Measurements from ENCODE around the gene ENOX2. TPM values are rescaled to one million over a fixed set of nuclear protein-coding genes. Genes with fewer than 3 reads are reported as not detected.

ENOX2 gene
- total and polyA plus RNA-seq, 2 of the 13 experiments (the other 11 are each of a cell fraction or from before 2014, with no cell fraction given) = 5.9 to 8.5 TPM

DNA sequence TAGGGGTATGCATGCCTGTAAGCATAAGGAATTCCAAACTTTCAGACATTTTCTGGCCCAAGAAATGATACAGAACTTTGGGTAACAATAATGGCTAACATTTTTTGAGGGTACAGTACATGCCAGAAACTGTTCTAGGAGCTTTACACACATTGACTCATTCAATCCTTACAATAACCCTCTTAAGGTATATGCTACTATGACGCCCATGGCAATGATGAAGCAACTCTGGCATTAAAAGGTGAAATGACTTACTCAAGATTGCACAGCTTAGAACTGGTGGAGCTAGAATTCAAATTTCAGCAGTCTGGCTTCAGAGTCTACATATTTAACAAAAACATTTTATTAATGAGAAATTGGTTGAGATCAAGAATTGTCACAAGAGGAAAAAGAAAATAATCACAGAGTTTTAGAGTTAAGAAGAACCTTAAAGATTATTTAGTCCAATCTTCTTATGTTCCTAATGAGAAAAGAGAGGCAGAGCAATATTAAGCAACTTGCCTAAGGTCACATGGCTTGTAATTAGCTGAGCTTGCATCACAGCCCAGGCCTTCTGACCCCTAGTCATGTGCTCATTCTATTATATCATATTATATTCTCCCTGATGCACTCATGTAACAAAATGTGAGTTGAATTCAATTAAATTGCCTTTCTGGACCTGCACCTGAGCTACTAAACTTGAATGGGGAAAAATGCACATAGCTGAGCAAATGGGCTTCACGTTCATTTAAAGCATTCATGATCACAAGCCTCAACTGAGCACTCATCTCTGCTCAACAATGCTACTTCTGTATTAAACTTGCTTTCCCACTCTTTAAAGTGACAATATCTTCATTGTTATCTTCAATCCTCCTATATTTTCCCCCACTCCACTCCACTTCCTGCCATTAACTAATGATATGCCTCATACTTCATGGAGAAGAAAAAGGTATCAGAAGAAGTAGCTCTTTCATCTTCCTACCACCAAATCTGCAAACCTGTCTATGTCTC, 73.2 kb downstream of the ENOX2 start (continued):
- TF ChIP-seq, protein P1, sequence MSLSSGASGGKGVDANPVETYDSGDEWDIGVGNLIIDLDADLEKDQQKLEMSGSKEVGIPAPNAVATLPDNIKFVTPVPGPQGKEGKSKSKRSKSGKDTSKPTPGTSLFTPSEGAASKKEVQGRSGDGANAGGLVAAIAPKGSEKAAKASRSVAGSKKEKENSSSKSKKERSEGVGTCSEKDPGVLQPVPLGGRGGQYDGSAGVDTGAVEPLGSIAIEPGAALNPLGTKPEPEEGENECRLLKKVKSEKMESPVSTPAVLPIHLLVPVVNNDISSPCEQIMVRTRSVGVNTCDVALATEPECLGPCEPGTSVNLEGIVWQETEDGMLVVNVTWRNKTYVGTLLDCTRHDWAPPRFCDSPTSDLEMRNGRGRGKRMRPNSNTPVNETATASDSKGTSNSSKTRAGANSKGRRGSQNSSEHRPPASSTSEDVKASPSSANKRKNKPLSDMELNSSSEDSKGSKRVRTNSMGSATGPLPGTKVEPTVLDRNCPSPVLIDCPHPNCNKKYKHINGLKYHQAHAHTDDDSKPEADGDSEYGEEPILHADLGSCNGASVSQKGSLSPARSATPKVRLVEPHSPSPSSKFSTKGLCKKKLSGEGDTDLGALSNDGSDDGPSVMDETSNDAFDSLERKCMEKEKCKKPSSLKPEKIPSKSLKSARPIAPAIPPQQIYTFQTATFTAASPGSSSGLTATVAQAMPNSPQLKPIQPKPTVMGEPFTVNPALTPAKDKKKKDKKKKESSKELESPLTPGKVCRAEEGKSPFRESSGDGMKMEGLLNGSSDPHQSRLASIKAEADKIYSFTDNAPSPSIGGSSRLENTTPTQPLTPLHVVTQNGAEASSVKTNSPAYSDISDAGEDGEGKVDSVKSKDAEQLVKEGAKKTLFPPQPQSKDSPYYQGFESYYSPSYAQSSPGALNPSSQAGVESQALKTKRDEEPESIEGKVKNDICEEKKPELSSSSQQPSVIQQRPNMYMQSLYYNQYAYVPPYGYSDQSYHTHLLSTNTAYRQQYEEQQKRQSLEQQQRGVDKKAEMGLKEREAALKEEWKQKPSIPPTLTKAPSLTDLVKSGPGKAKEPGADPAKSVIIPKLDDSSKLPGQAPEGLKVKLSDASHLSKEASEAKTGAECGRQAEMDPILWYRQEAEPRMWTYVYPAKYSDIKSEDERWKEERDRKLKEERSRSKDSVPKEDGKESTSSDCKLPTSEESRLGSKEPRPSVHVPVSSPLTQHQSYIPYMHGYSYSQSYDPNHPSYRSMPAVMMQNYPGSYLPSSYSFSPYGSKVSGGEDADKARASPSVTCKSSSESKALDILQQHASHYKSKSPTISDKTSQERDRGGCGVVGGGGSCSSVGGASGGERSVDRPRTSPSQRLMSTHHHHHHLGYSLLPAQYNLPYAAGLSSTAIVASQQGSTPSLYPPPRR (CRISPR knock-in tag; IDR thresholded peaks at IDR 0.05; ENCODE audit: borderline replicate concordance) = no peak
- TF ChIP-seq ZNF460 (CRISPR knock-in tag; IDR thresholded peaks at IDR 0.05; ENCODE audit: borderline replicate concordance) = no peak
- TF ChIP-seq FOXP1 (IDR thresholded peaks at IDR 0.05) = no peak
- no peak for TF ChIP-seq FOXP1 (CRISPR knock-in tag; IDR thresholded peaks at IDR 0.05)

DNA sequence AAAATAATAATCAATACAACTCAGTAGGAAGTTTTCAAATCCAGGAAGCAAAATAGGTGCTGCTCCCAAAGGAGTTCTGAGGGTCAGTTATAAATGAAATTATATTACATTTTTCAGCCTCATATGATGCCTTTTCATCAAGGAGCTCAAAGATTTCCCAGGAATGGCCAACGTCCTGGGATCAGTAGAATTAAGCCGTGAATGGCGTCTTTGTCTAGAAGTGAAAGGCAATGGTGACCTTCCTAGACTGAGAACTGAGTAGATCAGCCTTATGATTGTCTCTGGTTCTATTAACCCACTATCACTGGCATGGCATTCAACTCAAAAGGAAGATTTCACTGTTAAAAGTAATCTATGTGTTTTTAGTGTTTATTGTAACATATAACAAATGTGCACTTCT, 74.4 kb downstream of the ENOX2 start:
- H3K36me3 ChIP-seq (replicated peaks in 1 of 2; ENCODE audit: control insufficient read depth in 1 of 2, insufficient read depth in 2 of 2, low read length in 2 of 2) = no peaks in the 10 kb centered on the region
- no peaks in the 10 kb centered on the region for H3K79me2 ChIP-seq (ENCODE audit: insufficient read depth, low read length)
- 63% methylated on average over 3 of the region's 3 CpGs for WGBS (ENCODE audit: low lambda C conversion rate)
- no peaks in the 10 kb centered on the region for H3K27me3 ChIP-seq (ENCODE audit: control insufficient read depth in 1 of 2, insufficient read depth in 2 of 2, low read length in 2 of 2)
- H3K4me3 ChIP-seq (replicated peaks in 1 of 3; ENCODE audit: insufficient read depth in 1 of 3, low read depth in 2 of 3, low read length in 3 of 3) = no peak overlapping the region
- H4K20me1 ChIP-seq (ENCODE audit: insufficient read depth, low read length) = no peaks in the 10 kb centered on the region
- POLR2A ChIA-PET = no interaction called here
- H3K9ac ChIP-seq (ENCODE audit: insufficient read depth, low read depth, low read length) = no peak overlapping the region
- intact Hi-C loops (cut with micrococcal nuclease; ENCODE audit: unreplicated experiment) (no loop called here), in situ Hi-C loops (cut with HindIII; ENCODE audit: extremely low pct_ligation_motif_present, low pct_unique_long_range_greater_than_20kb) (no loop called here)
- no peak for DNase-seq (ENCODE audit: low spot score)
- no peak overlapping the region for H3K4me2 ChIP-seq (ENCODE audit: low read depth, low read length)
- CTCF ChIA-PET (ENCODE audit: low intra/inter-chr PET ratio, low total read pairs) = no interaction called here
- no peak overlapping the region for H2AFZ ChIP-seq (ENCODE audit: low read length)
- no TSS peak for BruUV-seq (replicated peaks)
- H3K27ac ChIP-seq (ENCODE audit: extremely low read length, insufficient read depth, low read length) = no peak overlapping the region
- no peaks in the 10 kb centered on the region for H3K9me3 ChIP-seq (ENCODE audit: low read length)
- no peak for ATAC-seq
- H3K4me1 ChIP-seq (ENCODE audit: insufficient read depth, low read length) = no peaks in the 10 kb centered on the region
- FAIRE-seq = no peak
- TF ChIP-seq ZNF367 (CRISPR knock-in tag; IDR thresholded peaks at IDR 0.05; ENCODE audit: borderline replicate concordance) (no peak), ZBTB42 (CRISPR knock-in tag; IDR thresholded peaks at IDR 0.05) (no peak), ARNT2 (CRISPR knock-in tag; IDR thresholded peaks at IDR 0.05; ENCODE audit: low read depth) (no peak), RARA (CRISPR knock-in tag; IDR thresholded peaks at IDR 0.05) (no peak)
- TF ChIP-seq, protein P2, sequence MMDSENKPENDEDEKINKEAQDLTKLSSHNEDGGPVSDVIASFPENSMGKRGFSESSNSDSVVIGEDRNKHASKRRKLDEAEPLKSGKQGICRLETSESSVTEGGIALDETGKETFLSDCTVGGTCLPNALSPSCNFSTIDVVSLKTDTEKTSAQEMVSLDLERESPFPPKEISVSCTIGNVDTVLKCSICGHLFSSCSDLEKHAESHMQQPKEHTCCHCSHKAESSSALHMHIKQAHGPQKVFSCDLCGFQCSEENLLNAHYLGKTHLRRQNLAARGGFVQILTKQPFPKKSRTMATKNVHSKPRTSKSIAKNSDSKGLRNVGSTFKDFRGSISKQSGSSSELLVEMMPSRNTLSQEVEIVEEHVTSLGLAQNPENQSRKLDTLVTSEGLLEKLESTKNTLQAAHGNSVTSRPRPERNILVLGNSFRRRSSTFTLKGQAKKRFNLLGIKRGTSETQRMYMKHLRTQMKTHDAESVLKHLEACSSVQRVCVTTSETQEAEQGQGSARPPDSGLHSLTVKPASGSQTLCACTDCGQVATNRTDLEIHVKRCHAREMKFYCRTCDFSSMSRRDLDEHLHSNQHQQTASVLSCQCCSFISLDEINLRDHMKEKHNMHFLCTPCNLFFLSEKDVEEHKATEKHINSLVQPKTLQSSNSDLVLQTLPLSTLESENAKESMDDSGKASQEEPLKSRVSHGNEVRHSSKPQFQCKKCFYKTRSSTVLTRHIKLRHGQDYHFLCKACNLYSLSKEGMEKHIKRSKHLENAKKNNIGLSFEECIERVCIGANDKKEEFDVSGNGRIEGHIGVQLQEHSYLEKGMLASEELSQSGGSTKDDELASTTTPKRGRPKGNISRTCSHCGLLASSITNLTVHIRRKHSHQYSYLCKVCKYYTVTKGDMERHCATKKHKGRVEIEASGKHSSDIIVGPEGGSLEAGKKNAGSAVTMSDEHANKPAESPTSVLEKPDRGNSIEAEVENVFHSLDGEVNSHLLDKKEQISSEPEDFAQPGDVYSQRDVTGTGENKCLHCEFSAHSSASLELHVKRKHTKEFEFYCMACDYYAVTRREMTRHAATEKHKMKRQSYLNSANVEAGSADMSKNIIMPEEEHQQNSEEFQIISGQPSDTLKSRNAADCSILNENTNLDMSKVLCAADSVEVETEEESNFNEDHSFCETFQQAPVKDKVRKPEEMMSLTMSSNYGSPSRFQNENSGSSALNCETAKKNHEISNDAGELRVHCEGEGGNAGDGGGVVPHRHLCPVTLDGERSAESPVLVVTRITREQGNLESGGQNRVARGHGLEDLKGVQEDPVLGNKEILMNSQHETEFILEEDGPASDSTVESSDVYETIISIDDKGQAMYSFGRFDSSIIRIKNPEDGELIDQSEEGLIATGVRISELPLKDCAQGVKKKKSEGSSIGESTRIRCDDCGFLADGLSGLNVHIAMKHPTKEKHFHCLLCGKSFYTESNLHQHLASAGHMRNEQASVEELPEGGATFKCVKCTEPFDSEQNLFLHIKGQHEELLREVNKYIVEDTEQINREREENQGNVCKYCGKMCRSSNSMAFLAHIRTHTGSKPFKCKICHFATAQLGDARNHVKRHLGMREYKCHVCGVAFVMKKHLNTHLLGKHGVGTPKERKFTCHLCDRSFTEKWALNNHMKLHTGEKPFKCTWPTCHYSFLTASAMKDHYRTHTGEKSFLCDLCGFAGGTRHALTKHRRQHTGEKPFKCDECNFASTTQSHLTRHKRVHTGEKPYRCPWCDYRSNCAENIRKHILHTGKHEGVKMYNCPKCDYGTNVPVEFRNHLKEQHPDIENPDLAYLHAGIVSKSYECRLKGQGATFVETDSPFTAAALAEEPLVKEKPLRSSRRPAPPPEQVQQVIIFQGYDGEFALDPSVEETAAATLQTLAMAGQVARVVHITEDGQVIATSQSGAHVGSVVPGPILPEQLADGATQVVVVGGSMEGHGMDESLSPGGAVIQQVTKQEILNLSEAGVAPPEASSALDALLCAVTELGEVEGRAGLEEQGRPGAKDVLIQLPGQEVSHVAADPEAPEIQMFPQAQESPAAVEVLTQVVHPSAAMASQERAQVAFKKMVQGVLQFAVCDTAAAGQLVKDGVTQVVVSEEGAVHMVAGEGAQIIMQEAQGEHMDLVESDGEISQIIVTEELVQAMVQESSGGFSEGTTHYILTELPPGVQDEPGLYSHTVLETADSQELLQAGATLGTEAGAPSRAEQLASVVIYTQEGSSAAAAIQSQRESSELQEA (CRISPR knock-in tag; IDR thresholded peaks at IDR 0.05; ENCODE audit: not compliant biosample characterization) = no peak

Data from HepG2 (cell line).